GOT3 (cell line): ENCODE measurements around the gene KNOP1.

Source experiments
- DNase-seq: peaks from one replicate; lab custom pipeline; 2025; ENCODE audit warnings: mixed read lengths; lab: John Stamatoyannopoulos, UW

Gene KNOP1

GRCh38 chr16:19707569-19708295, 10.3 kb downstream of the KNOP1 start:
- no peak for DNase-seq

DNA sequence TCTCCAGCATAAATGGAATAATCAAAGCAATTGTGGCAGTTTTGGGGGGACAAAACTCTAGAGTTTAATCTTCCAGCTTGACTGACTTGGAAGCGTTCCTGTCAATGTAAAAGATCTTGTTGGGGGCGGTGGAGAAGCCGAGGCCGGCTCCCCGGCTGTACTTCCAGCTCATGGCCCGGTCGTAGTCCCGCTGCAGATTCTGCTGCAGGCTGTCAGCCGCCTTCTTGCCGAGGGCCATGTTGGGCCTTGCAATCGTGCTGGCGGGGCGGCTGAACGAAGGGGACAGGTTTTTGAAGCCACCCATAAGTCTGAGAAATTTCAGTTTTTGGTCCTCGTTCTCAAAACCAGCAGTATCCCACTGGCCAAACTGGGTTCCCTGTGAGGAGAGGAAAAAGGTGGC, 11.2 kb downstream of the KNOP1 start:
- no peak for DNase-seq

DNA sequence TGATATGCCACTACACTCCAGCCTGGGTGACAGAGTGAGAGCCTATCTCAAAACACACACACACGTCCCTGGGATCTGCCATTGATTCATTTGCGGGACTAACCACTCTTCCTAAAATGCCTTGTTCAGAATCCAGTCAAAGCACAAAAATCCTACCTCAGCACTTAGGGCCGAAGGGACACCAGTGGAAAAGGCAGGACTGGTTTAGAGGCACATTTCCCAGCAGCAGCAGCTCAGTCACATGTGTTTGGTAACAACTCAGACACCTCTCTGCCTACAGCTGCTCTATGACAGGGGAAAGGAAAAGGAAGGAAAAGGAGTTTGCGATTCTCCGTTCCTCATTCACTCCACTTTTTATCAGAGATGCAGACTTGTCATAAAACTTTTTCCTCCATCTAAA, 12.2 kb downstream of the KNOP1 start:
- DNase-seq = no peak

DNA sequence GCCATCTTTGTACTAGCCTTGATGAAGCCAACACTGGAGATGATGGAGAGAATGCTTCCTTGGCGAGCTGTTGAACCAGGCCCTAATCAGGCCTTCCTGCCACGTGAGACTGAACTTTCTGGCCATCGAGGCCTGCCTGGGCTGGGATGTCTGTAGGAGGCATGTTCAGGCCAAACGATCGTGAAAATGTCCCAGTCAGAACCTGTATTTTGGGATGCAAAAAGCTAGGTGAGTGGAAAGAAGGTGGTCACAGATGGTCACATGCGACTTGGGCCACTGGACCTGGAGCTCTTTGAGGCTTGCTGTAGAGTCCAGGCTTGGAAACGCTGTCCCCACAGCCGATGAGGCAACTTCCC, 12.9 kb downstream of the KNOP1 start:
- no peak for DNase-seq

GRCh38 chr16:19704321-19705145, 13.5 kb downstream of the KNOP1 start:
- DNase-seq = no peak

DNA sequence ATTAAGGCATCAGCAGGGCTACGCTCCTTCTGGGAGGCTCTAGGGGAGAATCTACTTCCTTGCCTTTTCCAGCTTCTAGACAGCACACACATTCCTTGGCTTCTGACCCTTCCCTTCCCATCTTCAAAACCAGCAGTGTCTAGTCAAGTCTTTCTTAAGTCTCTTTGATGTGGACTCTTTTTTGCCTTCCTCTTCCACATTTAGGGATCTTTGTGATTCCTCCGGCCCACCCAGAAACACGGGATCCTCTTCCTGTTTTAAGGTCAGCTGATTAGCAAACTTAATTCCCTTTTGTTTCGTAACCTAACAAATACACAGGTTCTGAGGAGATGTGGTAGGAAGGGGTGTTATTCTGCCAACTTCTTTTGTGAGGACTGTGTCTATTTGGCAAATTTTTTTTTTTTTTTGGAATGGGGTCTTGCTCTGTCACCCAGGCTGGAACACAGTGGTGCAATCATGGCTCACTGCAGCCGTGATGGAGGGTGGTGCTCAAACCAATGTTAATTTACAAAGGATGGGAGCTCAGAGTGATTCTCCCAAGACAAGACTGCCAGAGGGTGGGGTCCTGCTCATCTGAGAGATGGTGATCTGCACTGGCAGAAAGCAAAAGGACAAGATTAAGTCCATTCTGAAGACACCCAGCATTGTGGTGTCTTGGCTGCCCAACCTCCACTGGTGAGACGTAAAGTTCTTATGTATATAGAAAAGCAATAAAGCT, 14.7 kb downstream of the KNOP1 start:
- no peak for DNase-seq

DNA sequence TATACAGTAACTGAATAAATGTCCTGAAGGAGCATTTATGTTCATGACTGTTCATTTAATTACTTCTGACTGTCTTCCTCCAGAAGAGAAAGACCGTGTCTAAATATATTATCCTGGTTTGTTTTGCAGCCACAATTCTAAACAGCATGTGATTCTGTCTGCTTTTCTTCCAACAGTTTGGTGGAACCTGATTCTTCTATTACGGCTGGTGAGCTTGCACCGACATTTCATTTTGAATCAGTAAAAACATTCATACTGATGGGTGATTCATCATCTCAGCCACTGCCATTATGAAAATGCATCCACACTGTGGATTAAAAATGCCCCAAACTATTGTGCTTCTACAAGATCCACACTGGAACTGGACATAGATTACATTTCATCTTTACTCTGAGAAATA, 16.9 kb downstream of the KNOP1 start:
- no peak for DNase-seq

GRCh38 chr16:19700319-19700781, 17.7 kb downstream of the KNOP1 start:
- DNase-seq = no peak

DNA sequence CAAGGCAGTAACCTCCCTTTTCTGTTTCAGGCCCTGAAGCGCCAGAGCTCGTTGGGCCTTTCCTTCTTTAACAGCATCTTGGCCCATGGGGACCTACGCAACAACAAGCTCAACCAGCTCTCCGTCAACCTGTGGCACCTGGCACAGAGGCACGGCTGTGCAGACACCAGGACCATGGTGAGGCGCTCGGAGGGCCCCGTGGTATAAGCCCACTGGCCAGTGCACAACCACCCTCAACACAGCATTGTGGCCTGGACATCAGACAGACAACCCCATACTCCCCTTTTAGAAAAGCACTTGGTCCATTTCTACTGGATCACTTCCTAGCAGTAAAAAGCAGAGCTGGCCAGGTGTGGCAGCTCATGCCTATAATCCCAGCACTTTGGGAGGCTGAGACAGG, 18.6 kb downstream of the KNOP1 start:
- DNase-seq = no peak

GRCh38 chr16:19698480-19699465, 19.3 kb downstream of the KNOP1 start:
- no peak for DNase-seq

DNA sequence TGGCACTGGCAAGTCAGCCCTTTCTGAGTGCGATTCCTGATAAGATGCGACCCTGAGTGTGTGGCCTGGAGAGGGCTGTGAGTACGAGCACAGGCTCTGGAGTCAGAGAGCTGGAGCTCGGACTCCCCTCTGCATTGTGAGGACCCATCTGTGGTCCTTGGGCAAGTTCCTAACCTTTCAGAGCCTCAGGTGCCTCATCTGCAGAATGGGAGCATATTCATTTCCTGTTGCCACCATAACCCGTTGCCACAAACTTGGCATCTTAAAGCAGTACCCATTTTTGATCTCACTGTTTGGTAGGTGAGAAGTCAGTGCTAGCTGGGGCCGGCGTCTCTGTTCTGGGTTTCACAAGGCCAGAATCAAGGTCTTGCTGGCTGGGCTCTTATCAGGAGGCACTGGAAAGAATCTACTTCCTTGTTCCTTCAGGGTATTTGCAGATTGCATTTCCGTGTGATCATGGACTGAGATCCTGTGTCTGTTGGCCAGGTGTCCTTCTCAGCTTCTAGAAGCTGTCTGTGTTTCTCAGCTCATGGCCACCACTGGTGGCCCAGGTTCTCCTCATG, 20.2 kb downstream of the KNOP1 start:
- no peak for DNase-seq

- no peak for DNase-seq
Measured at GRCh38 chr16:19696961-19697360, 21.1 kb downstream of the KNOP1 start.

DNA sequence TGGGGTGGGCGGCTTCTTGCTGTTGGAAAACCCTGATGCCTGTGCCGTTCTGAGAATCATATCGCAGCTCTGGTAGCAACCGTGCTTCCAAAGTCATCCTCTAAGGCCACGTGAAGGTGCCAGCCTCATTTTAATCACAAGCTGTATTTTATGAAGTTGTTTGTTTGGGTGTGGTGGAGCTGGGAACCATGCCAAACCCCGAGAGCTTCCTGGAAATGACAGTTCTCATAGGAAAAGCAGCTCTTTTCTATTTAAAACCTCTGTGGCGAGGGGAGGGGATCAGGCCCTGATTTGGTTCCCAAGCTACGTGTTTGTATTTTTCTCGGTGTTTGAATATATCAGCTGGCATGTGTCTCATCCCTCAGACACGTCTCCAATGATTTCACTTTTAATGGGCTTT, 21.7 kb downstream of the KNOP1 start:
- DNase-seq = no peak

DNA sequence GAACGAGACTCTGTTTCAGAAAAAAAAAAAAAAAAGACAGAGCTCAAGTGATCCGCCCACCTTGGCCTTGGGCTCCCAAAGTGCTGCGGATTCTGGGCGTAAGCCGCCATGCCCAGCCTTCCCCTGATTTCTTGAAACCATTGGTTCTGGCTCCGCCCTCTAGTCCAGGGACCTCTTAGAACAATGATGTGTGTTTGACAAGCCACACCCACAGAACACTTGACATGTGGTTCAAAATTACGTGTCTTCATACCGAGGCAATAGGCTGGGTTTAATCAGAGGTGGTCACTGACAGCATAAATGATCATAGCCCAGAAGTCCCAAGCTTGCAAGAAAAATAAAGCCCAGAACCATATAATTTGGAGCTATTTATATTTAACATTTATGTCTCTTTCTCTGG, 23.0 kb downstream of the KNOP1 start:
- DNase-seq = no peak

DNA sequence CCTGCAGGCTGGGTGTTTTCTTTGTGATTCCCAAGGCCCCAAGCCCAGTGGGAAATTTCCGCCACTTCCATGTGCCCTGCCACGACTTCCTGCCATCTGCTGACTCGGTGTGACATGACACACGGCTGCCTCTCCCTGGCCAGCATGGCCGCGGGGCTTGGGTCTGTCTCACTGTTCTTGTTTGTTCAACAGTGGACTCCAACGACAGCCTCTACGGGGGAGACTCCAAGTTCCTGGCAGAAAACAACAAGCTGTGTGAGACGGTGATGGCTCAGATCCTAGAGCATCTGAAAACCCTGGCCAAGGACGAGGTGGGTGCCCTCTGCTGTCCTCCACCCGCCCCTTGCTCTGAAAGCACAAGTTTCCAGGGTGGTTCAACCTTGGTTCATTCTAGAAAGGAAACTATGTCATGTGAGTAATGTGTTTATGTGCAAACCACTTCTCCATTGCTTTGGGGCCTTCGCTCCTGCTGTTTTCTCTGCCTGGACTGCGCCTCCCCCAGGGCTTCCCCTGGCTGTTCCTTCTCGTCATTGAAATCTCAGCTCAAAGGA, 26.8 kb downstream of the KNOP1 start:
- no peak for DNase-seq

GRCh38 chr16:19690196-19690595, 27.8 kb downstream of the KNOP1 start:
- DNase-seq = no peak

GRCh38 chr16:19689342-19689741, 28.7 kb downstream of the KNOP1 start:
- no peak for DNase-seq

DNA sequence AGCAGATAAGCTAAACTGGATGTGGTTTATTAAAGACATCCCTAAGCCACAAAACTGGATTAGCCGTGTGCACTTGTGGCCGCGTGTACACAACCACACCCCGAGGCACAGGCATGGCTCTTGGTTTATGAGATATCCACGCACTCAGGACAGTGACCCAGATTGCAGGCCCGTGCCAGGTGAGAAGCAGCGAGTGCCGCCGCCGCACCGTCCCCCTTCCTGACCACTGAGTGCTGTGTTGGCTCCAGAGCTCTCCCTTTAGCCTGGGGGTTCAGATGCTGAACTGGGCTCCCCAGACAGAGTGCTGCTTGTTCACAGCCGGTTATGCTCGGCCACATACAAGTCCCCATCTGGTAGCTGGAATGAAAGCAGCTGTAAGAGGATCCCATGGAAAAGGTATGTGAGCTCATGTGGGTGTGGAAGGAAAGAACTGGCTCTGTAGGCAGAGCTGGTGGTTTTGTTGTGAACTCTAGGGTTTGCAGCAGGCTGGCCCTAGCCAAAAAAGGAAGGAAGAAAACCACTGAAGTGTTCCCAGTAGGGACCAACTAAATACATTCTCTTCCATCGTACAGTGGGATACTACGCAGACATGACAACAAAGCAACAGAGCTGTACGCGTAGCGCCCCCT, 29.5 kb downstream of the KNOP1 start:
- no peak for DNase-seq

GRCh38 chr16:19687279-19687678, 30.7 kb downstream of the KNOP1 start:
- no peak for DNase-seq

GRCh38 chr16:19685176-19685575, 32.9 kb downstream of the KNOP1 start:
- DNase-seq = no peak
